GM03348 (cell line): Measurements from ENCODE around the gene S100A7.
"Not testable (repeated sequence)": the region's sequence is repeated elsewhere in the genome, so short reads cannot be mapped to it uniquely, and the experiment has no call there.

Experiments used
- DNase-seq: peaks from one replicate; pipeline ENCODE4 v3.0.0; 2012; ENCODE audit warnings: low spot score

The S100A7 gene

DNA sequence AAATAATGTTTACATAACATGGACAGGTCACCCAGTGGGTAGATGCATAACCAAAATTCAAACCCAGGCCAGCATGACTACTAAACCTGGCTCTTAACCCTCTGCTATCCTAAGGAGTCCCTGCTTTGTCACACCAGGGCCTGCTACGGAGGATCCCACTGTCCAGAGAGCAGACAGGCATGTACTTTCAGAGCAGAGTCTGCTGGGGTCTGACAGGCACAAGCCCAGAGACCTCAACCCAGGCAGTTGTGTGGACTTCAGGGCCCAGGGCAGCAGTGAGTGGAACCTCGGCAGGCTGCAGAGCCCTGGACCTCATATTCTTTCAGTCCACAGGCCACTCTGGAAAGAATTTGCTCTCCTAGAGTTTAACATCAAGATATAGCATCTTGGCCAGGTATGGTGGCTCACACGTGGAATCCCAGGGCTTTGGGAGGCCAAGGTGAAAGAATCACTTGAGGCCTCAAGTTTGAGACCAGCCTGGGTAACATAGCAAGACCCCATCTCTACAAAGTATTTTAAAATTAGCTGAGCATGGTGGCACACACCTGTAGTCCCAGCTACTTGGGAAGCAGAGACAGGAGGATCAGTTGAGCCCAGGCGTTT lies 16.1 kb upstream of the S100A7 start:
- DNase-seq: no peak

DNA sequence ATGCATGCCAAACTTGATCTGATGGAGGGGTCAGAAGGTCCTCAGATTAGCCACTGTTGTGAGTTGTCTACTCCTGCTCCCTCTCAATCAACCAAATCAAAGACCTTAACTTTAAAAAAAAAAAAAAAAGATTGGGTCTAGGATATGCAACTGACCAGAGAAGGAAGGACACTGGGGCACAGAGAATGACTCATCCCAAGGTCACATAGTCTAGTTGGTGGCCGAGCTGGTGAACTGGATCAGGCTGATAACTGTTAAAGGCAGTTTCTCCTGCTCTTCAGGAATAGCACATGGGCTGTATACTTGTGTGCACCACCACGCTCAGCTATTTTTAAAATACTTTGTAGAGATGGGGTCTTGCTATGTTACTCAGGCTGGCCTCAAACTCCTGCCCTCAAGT lies 14.8 kb upstream of the S100A7 start:
- no peak for DNase-seq

DNA sequence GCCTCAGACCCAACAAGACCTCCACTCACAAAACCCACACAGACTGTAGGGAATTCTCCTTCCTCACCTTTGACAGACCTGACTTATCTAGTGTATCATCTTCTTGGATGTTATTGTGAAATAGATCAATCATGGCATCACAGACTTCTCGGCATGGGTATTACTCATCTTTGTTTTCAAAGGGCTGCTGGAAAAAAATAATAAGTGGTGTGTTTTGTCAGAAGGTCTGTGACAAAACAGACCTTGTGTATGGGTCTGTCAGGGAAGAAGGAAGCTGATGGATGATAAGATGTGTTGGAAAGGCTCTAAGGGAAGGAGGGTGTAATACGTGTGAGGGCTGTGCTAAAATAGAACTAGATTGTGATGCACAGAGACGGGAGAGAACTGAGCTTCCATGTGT lies 13.9 kb upstream of the S100A7 start:
- DNase-seq: no peak

DNA sequence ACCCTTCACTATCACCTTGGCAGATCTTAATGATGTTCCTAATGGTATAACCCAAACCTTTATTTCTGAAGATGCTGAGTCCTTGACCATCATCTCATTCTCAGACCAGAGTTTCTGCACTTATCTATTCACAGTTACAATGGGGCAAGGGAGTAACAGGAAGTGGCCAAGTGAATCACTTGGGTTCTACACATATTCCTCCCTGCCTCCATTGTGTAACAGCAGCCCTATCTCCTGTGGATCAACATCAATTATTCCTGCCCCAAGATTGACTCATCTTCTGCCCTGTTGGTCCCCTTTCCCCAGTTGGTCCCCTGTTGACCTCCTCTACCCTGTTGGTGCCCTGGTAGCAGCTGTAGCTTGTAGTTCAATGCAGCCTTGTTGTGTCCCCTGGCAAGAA lies 10.3 kb upstream of the S100A7 start:
- DNase-seq: no peak

DNA sequence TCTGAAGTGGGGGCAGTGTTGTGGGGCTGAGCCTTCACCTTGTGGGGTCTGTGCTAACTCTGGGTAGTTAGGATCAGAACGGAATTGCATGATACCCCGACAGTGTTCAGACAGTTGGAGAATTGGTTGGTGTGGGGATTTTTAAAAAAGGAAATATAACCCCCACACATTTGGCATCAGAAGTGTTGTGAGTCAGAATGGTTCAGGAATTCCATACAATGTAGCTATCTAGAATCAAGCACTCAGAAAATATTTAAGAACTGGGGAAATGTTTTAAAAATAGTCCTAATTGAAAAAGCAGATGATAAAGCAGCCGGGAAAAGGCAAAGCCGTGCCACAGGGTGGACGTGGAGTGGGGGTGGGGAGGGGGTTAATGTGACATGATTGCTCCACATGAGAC lies 6.5 kb upstream of the S100A7 start:
- DNase-seq: peak; percentile 51

DNA sequence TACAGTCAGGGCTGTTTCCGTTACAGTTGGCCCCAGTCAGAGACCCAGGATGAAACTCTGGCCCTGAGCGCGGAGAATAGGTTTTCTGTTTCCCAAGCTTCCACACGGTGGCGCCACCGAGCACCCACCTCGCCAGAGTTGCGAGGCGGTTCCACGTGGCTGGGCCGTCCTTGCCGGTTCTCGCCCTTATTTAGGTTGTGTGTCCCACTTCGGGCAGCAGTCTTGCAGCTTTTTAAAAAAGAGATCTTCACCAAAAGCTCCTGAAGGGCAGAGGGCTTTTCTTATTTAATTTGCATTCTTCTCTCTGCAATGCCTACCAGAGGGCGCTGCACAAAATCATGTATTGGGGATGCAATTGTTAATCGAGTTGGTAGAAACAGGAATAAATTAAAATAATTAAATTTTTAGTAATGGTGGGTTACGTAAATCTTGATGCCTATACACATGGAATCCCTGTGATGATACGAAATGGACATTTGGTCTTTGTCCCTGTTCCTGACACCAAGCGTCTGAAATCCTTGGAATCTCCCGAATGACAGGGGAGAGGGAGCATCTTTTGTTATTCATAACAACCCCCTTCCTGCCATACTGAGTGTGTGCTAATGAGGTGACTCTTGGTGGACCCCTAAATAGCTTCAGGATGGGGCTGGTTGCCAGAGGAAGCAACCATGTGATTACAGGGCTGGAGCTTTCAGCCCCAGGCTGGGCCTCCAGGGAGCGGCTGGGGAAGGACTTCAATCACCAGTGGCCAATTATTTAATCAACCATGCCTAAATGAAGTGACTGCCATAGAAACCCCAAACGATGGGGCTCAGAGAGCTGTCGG lies 5.6 kb upstream of the S100A7 start:
- peak; percentile 75 for DNase-seq

DNA sequence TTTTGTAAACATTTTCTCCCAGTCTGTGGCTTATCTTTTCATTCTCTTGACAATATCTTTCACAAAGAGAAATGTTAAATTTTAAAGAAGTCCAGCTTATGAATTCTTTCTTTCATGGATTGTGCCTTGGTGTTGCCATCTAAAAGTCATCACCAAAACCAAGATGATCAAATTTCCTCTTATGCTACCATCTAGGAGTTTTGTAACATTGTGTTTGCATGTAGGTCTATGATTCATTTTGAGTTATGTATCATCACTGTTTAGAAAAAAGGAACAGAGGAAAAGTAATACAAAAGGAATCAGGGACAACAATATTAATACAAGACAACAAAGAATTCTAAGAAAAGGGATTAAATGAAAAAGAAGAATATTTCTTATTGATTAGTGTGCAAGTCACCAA lies 2.3 kb upstream of the S100A7 start:
- DNase-seq: not testable (repeated sequence)

DNA sequence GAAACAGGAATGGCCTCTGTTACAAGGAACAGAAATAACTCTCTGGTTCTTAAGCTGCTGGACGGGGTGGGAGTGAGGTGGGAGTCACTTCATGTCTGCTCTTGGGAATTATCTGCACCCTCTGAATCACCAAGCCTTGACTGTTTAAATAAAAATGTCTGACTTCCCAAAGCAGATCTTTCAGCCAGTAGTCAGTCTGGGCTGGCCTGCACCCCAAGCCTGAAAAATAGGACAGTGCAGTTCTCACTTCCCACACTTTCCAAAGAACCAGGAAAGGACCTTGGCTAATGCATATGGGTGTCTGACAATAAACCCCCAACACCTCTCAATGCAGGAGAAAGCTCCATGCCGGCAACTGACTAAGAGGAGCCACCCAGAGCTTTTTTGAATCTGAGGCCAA lies 796 bp downstream of the S100A7 start:
- no peak for DNase-seq

DNA sequence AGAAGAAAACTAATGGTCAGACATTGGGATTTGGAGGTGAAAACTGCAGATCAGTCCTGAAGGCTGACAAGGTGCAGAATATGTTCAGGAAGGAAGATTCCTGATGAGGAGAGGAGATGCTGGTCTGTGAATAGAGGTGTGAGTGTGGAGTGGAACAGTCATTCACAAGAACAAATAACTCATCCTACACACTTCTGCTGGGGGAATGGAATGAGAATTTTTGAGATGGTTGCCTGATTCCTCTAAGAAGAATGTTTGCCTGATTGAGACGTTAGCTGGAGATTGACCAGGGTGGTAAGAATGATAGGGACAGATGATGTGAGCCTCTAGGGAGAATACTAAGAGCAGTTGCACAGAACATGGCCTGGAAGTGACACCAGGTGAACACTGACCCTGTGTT lies 4.1 kb downstream of the S100A7 start:
- DNase-seq: no peak

DNA sequence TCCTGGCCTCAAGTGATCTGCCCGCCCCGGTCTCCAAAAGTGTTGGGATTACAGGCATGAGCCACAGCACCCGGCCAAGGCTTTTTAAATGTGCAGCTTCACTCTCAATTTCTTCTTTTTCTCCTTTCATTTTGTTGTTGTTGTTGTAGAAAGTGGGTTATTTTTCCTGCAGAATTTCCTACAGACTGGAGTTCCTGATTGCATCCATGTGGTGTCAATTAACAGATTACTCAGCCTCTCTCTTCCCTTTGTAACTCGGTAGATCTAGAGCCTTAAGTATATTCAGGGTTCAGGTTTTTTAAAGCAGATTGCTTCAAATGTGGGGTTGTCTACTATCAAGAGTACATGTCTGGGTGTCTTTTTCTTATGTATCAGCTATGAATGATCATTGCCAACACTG lies 11.6 kb downstream of the S100A7 start:
- not testable (repeated sequence) for DNase-seq

DNA sequence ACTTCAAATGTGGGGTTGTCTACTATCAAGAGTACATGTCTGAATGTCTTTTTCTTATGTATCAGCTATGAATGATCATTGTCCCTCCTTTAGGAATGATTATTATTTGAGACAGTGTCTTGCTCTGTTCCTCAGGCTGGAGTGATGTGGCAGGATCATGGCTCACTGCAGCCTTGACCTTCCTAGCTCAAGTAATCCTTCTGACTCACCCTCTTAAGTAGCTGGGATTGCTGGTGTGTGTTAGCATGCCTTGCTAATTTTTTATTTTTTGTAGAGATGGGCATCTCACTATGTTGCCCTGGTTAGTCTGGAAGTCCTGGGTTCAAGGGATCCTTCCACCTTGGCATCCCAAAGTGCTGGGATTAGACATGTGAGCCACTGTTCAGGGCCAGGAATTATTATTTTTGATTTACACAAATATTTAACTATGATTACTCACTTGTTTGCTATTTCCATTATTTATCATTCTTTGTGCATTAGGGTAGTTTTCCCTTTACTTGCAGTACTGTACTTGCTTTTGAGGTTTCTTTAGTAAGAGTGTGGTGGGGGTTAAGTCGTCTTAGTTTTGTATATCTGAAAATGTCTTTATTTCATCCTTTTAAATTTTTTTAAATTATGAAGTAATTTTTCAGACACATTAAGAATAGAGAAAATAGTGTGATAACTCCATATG lies 12.8 kb downstream of the S100A7 start:
- no peak for DNase-seq

DNA sequence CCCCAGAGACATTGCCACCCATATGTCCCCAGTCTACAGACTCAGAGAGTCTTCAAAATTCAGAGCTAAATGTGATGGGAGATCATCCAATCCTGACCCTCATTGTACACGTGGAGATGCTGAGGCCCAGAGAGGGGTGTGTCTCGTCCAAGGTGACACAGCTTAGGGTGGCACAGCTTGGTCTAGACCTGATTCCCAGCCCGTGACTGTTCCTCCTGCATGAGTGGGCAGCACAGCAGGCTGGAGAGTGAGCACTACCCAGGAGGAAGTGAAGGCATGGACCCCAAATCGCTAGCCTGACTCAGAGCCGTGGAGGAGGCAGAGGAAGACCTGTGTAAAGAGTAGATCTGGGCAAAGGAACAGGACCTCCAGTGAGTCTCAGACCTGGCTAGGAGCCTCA lies 16.4 kb downstream of the S100A7 start:
- no peak for DNase-seq

DNA sequence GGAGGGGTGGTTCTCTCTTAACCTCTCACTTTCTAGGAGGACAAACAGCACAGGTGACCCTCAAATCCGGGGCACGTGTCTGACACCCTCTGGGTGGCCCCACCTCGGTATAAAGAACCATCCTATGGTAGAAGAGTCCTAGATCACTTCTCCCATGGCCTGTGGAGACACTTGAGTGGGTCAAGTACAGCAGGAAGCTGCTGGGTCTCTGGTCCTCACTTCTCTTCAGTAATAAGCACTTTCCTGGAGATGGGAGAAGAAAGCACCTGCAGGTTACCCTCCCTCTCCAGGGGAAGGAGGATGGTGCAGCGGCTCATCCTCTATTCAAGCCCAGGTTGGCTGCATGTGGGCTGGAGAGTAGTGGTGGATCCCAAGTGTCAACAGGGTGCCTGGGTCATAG lies 17.0 kb downstream of the S100A7 start:
- DNase-seq: no peak

DNA sequence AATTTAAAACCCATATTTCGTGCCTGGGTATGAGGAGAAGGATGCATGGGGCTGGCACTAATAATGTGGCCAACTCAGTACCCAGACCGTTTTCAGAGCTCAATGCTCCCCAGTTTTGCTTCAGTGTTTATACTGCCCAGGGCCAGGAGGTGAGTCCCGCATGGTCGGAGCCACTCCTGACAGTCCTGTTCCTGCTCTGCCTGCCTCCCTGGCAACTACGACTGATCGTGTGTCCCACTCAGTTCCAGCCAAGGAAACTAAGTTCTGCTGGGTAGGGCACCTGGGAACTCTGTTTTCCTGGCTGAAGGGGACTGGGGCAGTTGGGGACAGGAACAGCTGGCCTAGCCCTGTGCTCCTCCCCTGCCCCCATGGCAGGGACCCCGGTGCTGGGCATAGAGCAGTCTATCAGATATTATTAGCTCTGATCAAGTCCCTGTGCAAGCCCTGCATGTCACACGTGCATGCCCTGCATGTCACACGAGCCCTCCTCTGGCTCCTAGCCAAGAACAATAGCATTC lies 19.2 kb downstream of the S100A7 start:
- no peak for DNase-seq

DNA sequence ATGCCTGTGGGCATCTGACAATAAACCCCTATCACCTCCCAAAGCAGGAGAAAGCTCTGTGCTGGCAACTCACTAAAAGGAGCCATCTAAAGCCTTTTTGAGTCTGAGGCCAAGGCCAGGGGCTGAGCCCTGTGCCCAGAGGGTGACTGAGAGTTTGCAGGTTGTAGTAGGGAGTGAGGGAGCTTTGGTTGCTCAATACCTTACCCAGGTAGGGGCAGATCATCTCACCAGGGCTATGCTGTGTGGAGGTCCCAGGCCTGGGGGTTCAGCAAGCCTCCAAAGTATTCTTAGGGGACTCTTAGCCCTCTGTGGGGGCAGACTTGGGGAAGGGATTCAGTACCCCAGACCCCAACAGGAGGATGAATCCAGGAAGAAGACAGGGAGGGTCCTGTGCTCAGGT lies 21.2 kb downstream of the S100A7 start:
- no peak for DNase-seq

DNA sequence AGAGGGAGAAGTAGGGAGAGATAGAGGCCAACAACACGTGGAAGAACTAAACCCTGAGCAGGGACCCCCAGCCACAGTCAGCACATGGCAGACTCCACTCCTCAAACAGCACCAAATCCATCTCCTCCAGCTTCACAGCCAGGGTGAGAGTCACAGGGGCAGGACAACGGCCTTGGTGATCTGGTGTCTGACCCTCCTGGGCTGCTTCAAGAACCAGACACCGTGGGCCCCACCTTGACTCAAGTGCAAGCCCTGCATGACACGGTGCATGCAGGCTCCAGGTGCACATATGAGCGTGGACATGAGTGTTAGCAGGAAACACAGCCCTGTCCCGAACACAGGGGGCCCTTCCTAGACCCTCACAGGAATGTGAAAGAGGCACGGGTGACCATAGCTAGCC lies 21.9 kb downstream of the S100A7 start:
- no peak for DNase-seq

DNA sequence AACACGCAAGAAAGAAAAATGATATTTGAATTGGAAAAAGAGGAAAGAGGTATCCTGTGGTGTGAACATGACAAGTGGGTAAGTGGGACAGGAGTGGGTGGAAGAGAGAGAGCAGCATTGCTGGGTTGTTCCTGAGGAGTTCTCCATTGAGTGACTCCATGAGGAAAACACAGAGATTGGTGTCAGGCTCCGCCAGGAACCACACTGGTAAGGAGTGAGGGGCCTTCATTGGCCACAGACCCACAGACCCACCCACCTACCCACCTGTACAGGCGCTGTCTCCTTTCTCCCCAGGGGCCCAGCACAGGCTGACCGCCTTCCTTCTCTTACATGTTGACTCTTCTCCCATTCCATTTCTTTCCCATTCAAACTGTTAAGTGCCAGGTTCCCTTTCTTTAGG lies 23.2 kb downstream of the S100A7 start:
- DNase-seq: no peak

DNA sequence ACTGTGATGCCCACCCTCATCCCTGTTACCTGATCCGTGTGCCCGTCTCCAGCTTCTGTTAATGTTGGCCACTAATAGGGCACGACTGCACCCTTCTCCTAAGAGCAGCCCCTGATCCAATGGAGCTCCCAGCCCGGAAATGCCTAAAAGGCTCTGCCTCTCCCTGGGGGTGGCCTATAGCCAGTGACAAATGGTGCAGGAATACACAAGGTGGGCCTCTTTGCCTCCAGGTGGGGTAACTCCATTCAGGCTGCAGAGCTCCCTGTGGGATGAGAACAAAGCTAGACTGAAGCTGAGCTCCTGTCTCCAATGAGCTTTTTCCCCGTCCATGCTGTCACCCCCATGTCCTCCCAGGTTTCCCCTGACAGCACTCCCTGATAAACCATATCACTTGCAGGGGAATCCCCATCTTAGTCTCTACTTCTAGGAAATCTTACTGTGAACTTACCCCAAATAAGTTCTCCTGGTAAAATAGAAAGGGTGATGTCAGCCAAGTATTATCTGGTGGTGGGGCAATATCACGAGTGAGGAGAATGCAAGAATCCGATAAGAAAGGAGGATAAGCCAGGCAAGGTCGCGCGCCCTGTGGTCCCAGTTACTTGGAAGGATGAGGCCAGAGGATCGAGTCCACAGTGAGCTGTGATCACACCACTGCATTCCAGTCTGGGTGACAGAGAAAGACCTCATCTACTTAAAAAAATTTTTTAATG lies 25.6 kb downstream of the S100A7 start:
- no peak for DNase-seq

DNA sequence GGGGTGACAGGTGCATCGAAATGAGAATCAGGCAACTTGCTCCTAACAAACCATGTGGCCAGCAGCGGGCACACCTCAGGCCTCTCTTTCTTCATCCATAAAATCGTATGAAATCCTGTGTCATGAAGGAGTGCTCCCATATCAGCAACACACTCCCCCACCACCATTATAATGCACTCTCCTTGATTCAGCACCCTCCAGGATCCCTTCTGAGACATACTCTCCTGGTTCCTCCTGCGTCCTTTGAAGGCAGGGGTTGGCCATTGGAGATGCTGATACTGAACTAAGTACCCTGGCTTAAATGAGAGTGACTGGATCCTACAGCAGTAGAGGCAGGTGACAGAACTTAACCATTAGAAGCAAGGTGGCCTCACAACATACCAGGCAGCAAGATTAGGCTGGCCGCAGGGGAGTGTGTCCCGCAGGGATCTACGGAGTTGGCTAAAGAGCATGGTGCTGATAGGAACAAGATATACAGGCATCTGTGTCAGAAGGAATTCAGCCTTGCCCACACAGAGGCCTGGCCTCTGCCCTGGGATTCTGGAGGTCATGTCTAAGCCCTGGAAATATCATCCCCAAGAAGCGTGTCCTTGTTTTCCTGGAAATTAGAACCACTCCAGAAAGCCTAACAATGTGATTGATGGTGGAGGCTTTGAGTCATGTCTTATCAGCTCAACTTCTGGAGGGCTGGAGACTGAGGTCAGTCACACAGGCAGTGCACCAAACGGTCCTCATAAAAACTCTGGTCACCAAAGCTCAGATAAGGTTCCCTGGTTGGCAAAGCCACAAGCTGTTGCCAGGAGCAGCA lies 27.4 kb downstream of the S100A7 start:
- no peak for DNase-seq

DNA sequence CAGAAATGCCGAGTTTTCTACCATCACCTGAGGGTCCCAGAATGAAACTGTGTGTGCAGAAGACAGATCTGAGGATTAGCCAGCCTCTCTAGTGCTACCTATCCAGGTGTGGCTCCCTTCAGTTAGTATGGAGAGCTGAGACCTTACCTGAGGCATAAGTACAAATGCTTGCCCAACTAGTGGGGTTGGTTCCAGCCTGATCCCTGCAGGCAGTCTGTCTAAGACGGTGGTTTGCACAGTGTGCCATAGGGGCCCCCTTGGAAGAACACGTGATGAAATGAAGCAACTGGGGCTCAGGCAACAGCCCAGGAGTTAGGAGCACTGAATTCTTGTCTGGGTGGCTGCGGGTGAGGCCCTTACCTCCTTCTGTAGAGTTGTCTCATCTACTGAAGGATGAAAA lies 28.5 kb downstream of the S100A7 start:
- no peak for DNase-seq

DNA sequence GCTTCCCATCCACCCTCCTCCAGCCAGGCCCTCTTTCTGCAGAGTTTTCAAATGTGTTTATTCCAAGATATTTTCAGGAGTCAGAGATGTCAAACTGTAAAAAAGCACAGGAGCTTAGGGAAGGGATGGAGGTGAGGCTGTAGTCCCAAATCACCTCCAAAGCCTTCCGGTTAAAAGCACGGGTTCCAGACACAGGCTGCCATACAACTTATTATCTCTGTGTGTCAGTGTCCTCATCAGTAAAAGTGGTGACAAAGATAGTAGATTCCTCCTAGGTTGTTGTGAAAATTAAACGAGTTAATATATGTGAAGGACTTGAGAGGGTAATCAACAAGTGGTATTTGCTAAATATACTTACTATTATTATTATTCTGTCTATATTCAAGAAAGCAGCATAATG lies 29.0 kb downstream of the S100A7 start:
- no peak for DNase-seq

DNA sequence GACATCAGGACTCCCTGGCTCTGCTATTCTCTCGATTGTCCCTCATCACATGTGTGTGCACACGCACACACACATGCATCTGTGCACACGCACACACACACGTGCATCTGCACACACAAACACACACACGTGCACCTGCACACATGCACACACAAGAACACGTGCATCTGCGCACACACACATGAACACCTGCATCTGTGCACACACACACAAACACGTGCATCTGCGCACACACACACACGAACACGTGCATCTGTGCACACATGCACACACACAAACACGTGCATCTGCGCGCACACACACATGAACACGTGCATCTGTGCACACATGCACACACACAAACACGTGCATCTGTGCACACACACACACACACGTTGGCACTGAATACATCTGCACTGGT lies 29.4 kb downstream of the S100A7 start:
- no peak for DNase-seq
